Stimulated activated CD4-positive, alpha-beta T cell treated with anti-CD3 and anti-CD28 coated beads, Interleukin-12 subunit alpha, Interleukin-12 subunit beta, amount 100 ng/mL, for 24 hours (primary cell): ENCODE data around the gene CNTN4.

Experiments
- DNase-seq, 2 experiments: peaks; one replicate each; pipeline ENCODE4 v3.0.0-alpha.2; 2020; ENCODE audit warnings: low read depth in 2 of 2

CNTN4 gene

GRCh38 chr3:2589336-2589969 lies 490.8 kb downstream of the CNTN4 start:
- no peak for DNase-seq

- DNase-seq: no peak
Observed at GRCh38 chr3:2595486-2595885, 496.8 kb downstream of the CNTN4 start.

GRCh38 chr3:2597615-2598014 lies 498.9 kb downstream of the CNTN4 start:
- no peak for DNase-seq

GRCh38 chr3:2599471-2599870 lies 500.8 kb downstream of the CNTN4 start:
- DNase-seq: no peak

- no peak for DNase-seq
Observed at GRCh38 chr3:2603692-2604289, 505.1 kb downstream of the CNTN4 start.

GRCh38 chr3:2614578-2614977 lies 515.9 kb downstream of the CNTN4 start:
- DNase-seq: no peak

- DNase-seq: no peak
Observed at GRCh38 chr3:2615080-2615479, 516.4 kb downstream of the CNTN4 start.

GRCh38 chr3:2623436-2623835 lies 524.8 kb downstream of the CNTN4 start:
- DNase-seq: no peak

GRCh38 chr3:2628117-2628516 lies 529.5 kb downstream of the CNTN4 start:
- no peak for DNase-seq

- no peak for DNase-seq
Observed at GRCh38 chr3:2635511-2635910, 536.8 kb downstream of the CNTN4 start.

- DNase-seq: no peak
Observed at GRCh38 chr3:2643606-2644005, 544.9 kb downstream of the CNTN4 start.

GRCh38 chr3:2645001-2645400 lies 546.3 kb downstream of the CNTN4 start:
- DNase-seq: no peak

GRCh38 chr3:2650746-2651145 lies 552.1 kb downstream of the CNTN4 start:
- DNase-seq: no peak

- DNase-seq: no peak
Observed at GRCh38 chr3:2652386-2652785, 553.7 kb downstream of the CNTN4 start.

- no peak for DNase-seq
Observed at GRCh38 chr3:2653706-2654105, 555.0 kb downstream of the CNTN4 start.

- DNase-seq: no peak
Observed at GRCh38 chr3:2655229-2655701, 556.6 kb downstream of the CNTN4 start.

- DNase-seq: no peak
Observed at GRCh38 chr3:2656806-2657777, 558.4 kb downstream of the CNTN4 start.

GRCh38 chr3:2657971-2658370 lies 559.3 kb downstream of the CNTN4 start:
- DNase-seq: no peak

GRCh38 chr3:2659896-2660295 lies 561.2 kb downstream of the CNTN4 start:
- no peak for DNase-seq

- no peak for DNase-seq
Observed at GRCh38 chr3:2661078-2661477, 562.4 kb downstream of the CNTN4 start.

GRCh38 chr3:2677501-2677900 lies 578.8 kb downstream of the CNTN4 start:
- no peak for DNase-seq

GRCh38 chr3:2680236-2680635 lies 581.6 kb downstream of the CNTN4 start:
- DNase-seq: no peak

GRCh38 chr3:2684046-2684445 lies 585.4 kb downstream of the CNTN4 start:
- no peak for DNase-seq
